HCT116 (cell line): Measurements from ENCODE around the gene MAX.

Source experiments
- EZH2phosphoT487 ChIP-seq: fragments of 200-600 bp; IDR thresholded peaks from 2 replicates; pipeline ENCODE4 v1.6.1; 2018; ENCODE audit warnings: antibody characterized with exemption, borderline replicate concordance
- POLR2A ChIP-seq: IDR thresholded peaks from 2 replicates; pipeline ENCODE4 v1.7.0; 2011; ENCODE audit warnings: borderline replicate concordance; ENCODE audit not compliant: insufficient read depth, insufficient read length; ENCODE audit errors: extremely low read depth
- RAD21 ChIP-seq: IDR thresholded peaks from 2 replicates; pipeline ENCODE4 v1.6.1; 2012; ENCODE audit warnings: low read depth, mild to moderate bottlenecking
- SIN3A ChIP-seq: IDR thresholded peaks from 2 replicates; pipeline ENCODE4 v1.6.1; 2012; ENCODE audit warnings: low read depth
- TF ChIP-seq, protein P1 (sequence below), 3 experiments: fragments of 200-600 bp in 1 of 3; sonication (generic) in 1 of 3; IDR thresholded peaks in 2 of 3; conservative IDR thresholded peaks in 1 of 3; 2 replicates each; pipeline ENCODE4 v1.5.1; 2012 to 2017; ENCODE audit warnings: low read depth in 2 of 3, low read length in 2 of 3, antibody characterized with exemption in 1 of 3, borderline replicate concordance in 1 of 3, control low read depth in 1 of 3, mild to moderate bottlenecking in 1 of 3, mixed read lengths in 1 of 3, mixed run types in 1 of 3, moderate library complexity in 1 of 3; ENCODE audit not compliant: insufficient read depth in 1 of 3

DNA sequence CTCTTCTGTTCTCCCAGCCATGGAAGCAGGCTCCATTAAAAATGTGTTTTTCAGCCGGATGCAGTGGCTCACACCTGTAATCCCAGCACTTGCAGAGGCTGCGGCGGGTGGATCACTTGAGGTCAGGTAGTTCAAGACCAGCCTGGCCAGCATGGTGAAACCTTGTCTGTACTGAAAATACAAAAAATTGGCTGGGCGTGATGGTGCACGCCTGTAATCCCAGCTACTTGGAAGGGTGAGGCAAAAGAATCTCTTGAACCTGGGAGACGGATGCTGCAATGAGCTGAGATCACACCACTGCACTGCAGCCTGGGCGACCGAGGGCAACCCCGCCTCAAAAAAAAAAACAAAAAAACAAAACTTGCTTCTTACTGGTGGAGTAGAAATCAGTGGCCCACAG is 75.8 kb downstream of the MAX start:
- TF ChIP-seq EZH2phosphoT487 (no peak), POLR2A (no peak), RAD21 (no peak), SIN3A (no peak)
- TF ChIP-seq, protein P1, sequence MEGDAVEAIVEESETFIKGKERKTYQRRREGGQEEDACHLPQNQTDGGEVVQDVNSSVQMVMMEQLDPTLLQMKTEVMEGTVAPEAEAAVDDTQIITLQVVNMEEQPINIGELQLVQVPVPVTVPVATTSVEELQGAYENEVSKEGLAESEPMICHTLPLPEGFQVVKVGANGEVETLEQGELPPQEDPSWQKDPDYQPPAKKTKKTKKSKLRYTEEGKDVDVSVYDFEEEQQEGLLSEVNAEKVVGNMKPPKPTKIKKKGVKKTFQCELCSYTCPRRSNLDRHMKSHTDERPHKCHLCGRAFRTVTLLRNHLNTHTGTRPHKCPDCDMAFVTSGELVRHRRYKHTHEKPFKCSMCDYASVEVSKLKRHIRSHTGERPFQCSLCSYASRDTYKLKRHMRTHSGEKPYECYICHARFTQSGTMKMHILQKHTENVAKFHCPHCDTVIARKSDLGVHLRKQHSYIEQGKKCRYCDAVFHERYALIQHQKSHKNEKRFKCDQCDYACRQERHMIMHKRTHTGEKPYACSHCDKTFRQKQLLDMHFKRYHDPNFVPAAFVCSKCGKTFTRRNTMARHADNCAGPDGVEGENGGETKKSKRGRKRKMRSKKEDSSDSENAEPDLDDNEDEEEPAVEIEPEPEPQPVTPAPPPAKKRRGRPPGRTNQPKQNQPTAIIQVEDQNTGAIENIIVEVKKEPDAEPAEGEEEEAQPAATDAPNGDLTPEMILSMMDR (IDR thresholded peaks at IDR 0.05 in 2 of 3, conservative IDR thresholded peaks at IDR 0.05 in 1 of 3; ENCODE audit: borderline replicate concordance in 1 of 3, insufficient read depth in 1 of 3, low read depth in 2 of 3, low read length in 2 of 3) = no peak
